GM12891 (cell line): ENCODE measurements around the gene SWSAP1.

Source experiments
- PAX5 ChIP-seq: IDR thresholded peaks from 2 replicates; pipeline ENCODE4 v1.6.1; 2011; ENCODE audit warnings: low read length, moderate library complexity, mild to moderate bottlenecking; ENCODE audit not compliant: insufficient read depth, severe bottlenecking
- POLR2A ChIP-seq: IDR thresholded peaks from 2 replicates; pipeline ENCODE4 v1.6.1; 2011; ENCODE audit warnings: low read depth, low read length, control low read depth
- POLR2AphosphoS5 ChIP-seq: IDR thresholded peaks from 2 replicates; pipeline ENCODE4 v1.6.1; 2011; ENCODE audit warnings: low read depth, low read length, control low read depth

DNA sequence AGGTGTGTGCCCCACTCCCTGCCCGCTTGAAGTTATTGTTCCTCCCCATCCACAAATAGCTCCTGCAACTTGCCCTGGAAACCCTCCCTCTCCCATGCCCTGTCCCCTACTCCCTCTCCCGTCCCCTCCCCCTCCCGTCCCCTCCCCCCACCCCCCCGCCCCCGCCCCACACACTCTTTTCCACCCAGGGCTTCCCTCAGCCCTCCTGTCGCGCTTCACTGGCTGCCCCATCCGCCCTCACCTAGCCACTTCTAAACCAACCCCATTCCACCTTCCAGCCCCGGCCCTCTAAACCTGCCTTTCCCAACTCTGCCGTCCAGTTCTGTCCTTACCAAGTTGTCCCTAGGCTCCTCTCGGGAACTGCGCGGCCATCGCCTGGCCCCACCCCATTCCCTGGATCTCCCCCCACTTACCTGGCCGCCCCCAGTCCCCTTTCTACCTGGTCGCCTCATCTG, 43.7 kb downstream of the SWSAP1 start:
- no peak for TF ChIP-seq POLR2A
- no peak for TF ChIP-seq POLR2AphosphoS5
- TF ChIP-seq PAX5: no peak
